Coronary artery (tissue), 2 donors: ENCODE results near the gene POMGNT1.
"Not testable (repeated sequence)": the region's sequence is repeated elsewhere in the genome, so short reads cannot be mapped to it uniquely, and the experiment has no call there.

Source experiments
- DNase-seq: peaks from one replicate; pipeline ENCODE4 v3.0.0-alpha.2; 2017; ENCODE audit warnings: low spot score
- H3K27ac ChIP-seq, 2 donors: fragments of 200-600 bp; sonication (generic); one replicate each; pipeline ENCODE4 v1.5.1; 2016 to 2019
- H3K4me3 ChIP-seq: fragments of 200-600 bp; sonication (generic); 2 replicates; pipeline ENCODE4 v1.5.1; 2016; ENCODE audit warnings: mild to moderate bottlenecking, moderate library complexity
- TF ChIP-seq, protein P1 (sequence below): fragments of 200-600 bp; sonication (generic); IDR thresholded peaks from one replicate; pipeline ENCODE4 v1.5.1; 2019; ENCODE audit warnings: antibody characterized with exemption

Gene POMGNT1

DNA sequence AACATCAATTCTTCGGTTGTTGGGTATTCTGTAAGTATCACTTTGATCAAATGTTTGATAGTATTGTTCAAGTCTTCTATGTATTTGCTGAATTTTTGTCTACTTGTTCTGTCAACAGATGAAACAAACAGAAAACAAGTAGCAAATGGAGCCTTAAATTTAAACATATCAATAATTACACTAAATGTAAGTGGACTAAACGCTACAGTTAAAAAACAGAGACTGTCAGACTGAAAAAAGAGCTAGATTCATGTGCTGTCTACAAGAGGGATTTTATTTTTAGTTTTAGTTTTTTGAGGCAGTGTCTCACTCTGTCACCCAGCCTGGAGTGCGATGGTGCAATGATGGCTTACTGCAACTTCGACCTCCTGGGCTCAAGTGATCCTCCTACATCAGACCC, 38.6 kb upstream of the POMGNT1 start:
- H3K27ac ChIP-seq: no peak overlapping the region
- no peak overlapping the region for H3K4me3 ChIP-seq
- TF ChIP-seq, protein P1, sequence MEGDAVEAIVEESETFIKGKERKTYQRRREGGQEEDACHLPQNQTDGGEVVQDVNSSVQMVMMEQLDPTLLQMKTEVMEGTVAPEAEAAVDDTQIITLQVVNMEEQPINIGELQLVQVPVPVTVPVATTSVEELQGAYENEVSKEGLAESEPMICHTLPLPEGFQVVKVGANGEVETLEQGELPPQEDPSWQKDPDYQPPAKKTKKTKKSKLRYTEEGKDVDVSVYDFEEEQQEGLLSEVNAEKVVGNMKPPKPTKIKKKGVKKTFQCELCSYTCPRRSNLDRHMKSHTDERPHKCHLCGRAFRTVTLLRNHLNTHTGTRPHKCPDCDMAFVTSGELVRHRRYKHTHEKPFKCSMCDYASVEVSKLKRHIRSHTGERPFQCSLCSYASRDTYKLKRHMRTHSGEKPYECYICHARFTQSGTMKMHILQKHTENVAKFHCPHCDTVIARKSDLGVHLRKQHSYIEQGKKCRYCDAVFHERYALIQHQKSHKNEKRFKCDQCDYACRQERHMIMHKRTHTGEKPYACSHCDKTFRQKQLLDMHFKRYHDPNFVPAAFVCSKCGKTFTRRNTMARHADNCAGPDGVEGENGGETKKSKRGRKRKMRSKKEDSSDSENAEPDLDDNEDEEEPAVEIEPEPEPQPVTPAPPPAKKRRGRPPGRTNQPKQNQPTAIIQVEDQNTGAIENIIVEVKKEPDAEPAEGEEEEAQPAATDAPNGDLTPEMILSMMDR: no peak
- DNase-seq: no peak

DNA sequence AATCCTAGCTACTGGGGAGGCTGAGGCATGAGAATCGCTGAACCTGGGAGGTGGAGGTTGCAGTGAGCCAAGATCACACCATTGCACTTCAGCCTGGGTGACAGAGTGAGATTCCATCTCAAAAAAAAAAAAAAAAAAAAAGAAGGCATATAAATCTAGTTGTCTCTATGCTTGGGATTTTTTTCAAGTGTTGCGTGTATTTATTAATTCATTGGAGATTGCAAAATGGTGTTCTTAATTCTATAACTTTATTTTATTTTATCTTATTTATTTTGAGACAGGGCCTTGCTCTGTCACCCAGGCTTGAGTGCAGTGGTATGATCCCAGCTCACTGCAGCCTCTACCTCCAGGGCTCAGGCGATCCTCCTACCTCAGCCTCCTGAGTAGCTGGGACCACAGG, 33.0 kb upstream of the POMGNT1 start:
- DNase-seq, H3K4me3 ChIP-seq: not testable (repeated sequence)

DNA sequence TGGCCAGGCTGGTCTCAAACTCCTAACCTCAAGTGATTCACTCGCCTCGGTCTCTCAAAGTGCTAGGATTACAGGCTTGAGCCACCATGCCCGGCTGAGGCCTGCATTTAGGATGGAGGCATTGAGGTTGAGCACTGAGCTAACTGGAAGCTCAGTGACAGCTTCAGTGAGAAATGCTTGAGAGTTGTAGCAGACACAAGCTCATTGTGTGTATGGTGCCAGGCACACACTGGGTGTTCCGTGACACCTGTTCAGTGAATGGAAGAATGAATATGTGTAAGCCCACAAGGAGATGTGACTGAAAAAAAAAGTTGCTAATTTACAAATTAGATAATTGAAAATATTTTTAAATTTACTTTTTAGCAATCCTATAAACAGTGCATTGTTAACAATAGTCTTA, 26.7 kb upstream of the POMGNT1 start:
- no peak overlapping the region for H3K27ac ChIP-seq
- TF ChIP-seq, protein P1: no peak
- no peak overlapping the region for H3K4me3 ChIP-seq
- DNase-seq: no peak

More for the DNA sequence above, 33.0 kb upstream of the POMGNT1 start:
- H3K27ac ChIP-seq: not testable (repeated sequence)

DNA sequence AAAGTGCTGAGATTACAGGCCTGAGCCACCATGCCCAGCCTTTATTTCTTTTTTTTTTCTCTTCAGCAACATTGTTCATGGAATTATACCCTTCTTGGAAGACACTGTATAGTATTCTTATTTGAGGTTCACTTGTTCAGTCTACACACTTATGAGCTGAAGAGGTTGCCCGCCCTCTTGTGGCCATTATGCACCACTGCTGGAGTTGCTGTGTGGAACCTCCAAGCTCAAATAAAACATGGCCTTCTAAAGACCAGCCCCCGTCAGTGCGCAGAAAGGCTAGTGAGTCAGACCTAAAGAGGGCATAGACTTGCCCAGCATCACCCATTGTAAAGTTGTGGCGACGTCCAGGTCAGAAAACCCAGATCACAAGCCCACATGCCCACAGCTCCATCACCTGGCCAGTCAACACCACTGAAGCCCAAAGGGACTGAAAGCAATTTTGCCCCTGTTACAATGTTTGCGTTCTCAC, 25.3 kb upstream of the POMGNT1 start:
- H3K27ac ChIP-seq: no peak overlapping the region
- DNase-seq: no peak
- TF ChIP-seq, protein P1: peak; percentile 89
- no peak overlapping the region for H3K4me3 ChIP-seq

DNA sequence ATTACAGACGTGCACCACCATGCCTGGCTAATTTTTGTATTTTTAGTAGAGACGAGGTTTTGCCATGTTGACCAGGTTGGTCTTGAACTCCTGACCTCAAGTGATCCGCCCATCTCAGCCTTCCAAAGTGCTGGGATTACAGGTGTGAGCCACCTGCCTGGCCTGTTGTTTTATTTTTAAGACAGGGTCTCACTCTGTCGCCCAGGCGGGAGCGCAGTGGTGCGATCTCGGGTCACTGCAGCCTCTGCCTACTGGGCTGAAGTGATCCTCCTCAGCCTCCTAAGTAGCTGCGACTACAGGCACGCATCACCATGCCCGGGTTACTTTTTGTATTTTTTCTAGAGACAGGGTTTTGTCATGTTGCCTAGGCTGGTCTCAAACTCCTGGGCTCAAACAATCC, 24.8 kb upstream of the POMGNT1 start:
- DNase-seq, H3K4me3 ChIP-seq, H3K27ac ChIP-seq: not testable (repeated sequence)

DNA sequence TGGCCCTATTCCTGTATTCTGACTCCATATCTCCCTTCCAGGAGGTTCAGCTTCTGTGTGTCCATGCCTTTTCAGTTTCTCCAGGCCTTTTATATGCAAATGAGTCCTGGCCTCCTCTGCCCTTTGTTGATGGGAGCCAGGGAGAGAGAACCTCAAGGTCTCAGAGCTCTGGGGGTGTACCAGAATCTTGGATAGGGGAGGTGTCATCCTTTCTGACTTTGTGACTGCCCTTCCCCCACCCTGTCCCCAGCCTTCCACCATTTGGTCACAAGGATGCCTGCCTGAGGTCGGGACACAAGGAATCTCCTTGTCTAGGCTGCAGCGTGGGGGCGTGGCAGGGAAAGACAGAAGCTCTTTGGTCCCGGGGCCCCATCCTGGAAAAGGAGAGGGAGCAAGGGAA, 23.5 kb upstream of the POMGNT1 start:
- Histone ChIP-seq H3K4me3 (no peak overlapping the region), H3K27ac (no peak overlapping the region)
- TF ChIP-seq, protein P1: no peak
- DNase-seq: no peak

DNA sequence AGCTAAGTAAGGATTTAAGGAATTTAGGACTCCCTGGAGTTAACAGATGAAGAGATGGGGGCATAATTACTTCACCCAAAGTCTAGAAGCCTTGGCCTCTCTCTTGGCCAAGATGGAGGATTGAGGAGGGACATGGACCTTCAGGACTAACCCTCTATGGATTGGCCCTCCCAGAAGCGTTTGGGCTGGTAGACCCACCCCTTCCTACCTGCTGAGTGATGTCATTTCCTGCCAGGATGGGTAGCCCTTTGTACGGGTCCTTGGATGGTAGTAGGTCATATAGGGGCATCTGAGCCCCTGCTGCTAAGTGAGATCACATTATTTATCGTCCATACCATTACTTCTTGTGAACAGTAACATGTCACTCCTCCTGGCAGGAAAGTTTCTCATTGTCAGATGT, 22.6 kb upstream of the POMGNT1 start:
- Histone ChIP-seq H3K4me3 (no peak overlapping the region), H3K27ac (no peak overlapping the region)
- no peak for DNase-seq
- TF ChIP-seq, protein P1: no peak

DNA sequence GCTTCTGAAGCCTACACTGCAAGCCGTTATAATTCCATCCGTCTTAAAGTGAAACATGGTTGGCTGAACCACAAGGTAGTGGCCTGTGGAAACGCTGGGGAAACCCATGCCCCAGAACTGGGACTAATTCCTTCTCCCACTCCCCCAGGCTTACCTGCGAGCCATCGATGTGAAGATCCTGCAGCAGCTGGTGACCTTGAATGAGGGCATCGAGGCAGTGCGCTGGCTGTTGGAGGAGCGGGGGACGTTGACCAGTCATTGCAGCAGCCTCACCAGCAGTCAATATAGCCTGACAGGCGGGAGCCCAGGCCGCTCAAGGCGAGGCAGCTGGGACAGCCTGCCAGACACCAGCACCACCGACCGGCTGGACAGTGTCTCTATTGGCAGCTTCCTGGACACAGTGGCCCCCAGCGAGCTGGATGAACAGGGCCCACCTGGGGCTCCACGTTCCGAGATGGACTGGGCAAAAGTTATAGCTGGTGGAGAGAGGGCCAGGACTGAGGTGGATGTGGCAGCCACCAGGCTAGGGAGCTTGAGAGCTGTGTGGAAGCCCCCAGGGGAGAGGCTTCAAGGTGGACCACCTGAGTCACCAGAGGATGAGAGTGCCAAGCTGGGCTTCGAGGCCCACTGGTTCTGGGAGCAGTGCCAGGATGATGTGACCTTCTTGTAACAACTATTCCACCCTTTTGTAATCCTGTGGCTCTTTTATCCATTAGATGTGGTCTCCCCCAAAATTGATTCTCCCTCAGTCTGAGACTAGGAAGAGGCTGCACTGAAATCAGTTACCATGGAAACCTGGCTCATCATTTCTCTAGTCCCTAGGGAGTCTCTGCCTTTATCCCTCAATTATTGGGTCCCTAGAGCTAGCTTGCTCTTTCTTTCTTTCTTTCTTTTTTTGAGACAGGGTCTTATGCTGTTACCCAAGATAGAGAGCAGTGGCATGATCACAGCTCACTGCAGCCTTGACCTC, 21.6 kb upstream of the POMGNT1 start:
- Histone ChIP-seq H3K4me3 (no peak overlapping the region), H3K27ac (no peak overlapping the region)
- no peak for DNase-seq
- TF ChIP-seq, protein P1: no peak
